NCI-H748 treated with DMSO at 0.1 percent for 48 hours (cell line): Measurements from ENCODE around the gene TTLL3.

Experiments used
- DNase-seq: peaks from one replicate; lab custom pipeline; 2025; lab: John Stamatoyannopoulos, UW

Gene TTLL3

GRCh38 chr3:9806688-9807589 is 3.1 kb upstream of the TTLL3 start:
- DNase-seq: no peak

GRCh38 chr3:9807981-9808344 is 2.1 kb upstream of the TTLL3 start:
- DNase-seq: no peak

GRCh38 chr3:9808345-9809037 is 1.6 kb upstream of the TTLL3 start:
- DNase-seq: no peak

GRCh38 chr3:9809239-9809614 is 835 bp upstream of the TTLL3 start:
- DNase-seq: no peak

GRCh38 chr3:9810433-9810770 is 340 bp downstream of the TTLL3 start:
- DNase-seq: no peak

GRCh38 chr3:9810846-9811245 is 784 bp downstream of the TTLL3 start:
- no peak for DNase-seq

- no peak for DNase-seq
Measured at GRCh38 chr3:9812870-9813483, 2.9 kb downstream of the TTLL3 start.

GRCh38 chr3:9815986-9816385 is 5.9 kb downstream of the TTLL3 start:
- DNase-seq: no peak

GRCh38 chr3:9817436-9817835 is 7.4 kb downstream of the TTLL3 start:
- no peak for DNase-seq

GRCh38 chr3:9818666-9819335 is 8.7 kb downstream of the TTLL3 start:
- no peak for DNase-seq

- no peak for DNase-seq
Measured at GRCh38 chr3:9820543-9820942, 10.5 kb downstream of the TTLL3 start.

GRCh38 chr3:9820946-9821345 is 10.9 kb downstream of the TTLL3 start:
- DNase-seq: no peak

GRCh38 chr3:9825451-9826040 is 15.5 kb downstream of the TTLL3 start:
- no peak for DNase-seq

- no peak for DNase-seq
Measured at GRCh38 chr3:9826815-9827573, 16.9 kb downstream of the TTLL3 start.

GRCh38 chr3:9828801-9829755 is 19.0 kb downstream of the TTLL3 start:
- no peak for DNase-seq

- DNase-seq: no peak
Measured at GRCh38 chr3:9831253-9831652, 21.2 kb downstream of the TTLL3 start.

GRCh38 chr3:9833078-9833477 is 23.0 kb downstream of the TTLL3 start:
- DNase-seq: no peak

GRCh38 chr3:9834520-9835380 is 24.7 kb downstream of the TTLL3 start:
- DNase-seq: no peak
